Parathyroid adenoma (tissue), 2 donors: ENCODE data around the gene KCND3.

Experiments used
- H2AFZ ChIP-seq: fragments of 300-600 bp; sonication (generic); one replicate; pipeline ENCODE4 v1.7.0; 2017; ENCODE audit warnings: antibody characterized with exemption, mild to moderate bottlenecking
- H3K27ac ChIP-seq: fragments of 300-600 bp; sonication (generic); one replicate; pipeline ENCODE4 v1.7.0; 2017
- H3K27me3 ChIP-seq: fragments of 300-600 bp; sonication (generic); one replicate; pipeline ENCODE4 v1.7.0; 2017; ENCODE audit warnings: low read length; ENCODE audit not compliant: control insufficient read depth, insufficient read depth
- H3K36me3 ChIP-seq: fragments of 300-600 bp; sonication (generic); one replicate; pipeline ENCODE4 v1.7.0; 2017; ENCODE audit warnings: low read length; ENCODE audit not compliant: control insufficient read depth, insufficient read depth
- H3K4me1 ChIP-seq: fragments of 300-600 bp; sonication (generic); one replicate; pipeline ENCODE4 v1.7.0; 2017; ENCODE audit warnings: control low read depth
- H3K4me2 ChIP-seq: fragments of 300-600 bp; sonication (generic); one replicate; pipeline ENCODE4 v1.7.0; 2017; ENCODE audit warnings: low read length
- H3K4me3 ChIP-seq: fragments of 300-600 bp; sonication (generic); one replicate; pipeline ENCODE4 v1.7.0; 2017; ENCODE audit warnings: low read depth, low read length
- H3K79me2 ChIP-seq: fragments of 300-600 bp; sonication (generic); one replicate; pipeline ENCODE4 v1.7.0; 2017; ENCODE audit warnings: control low read depth
- H3K9ac ChIP-seq: fragments of 300-600 bp; sonication (generic); one replicate; pipeline ENCODE4 v1.7.0; 2017; ENCODE audit warnings: mild to moderate bottlenecking
- H3K9me3 ChIP-seq: fragments of 300-600 bp; sonication (generic); one replicate; pipeline ENCODE4 v1.7.0; 2017; ENCODE audit warnings: low read length; ENCODE audit not compliant: control insufficient read depth
- TF ChIP-seq, protein P1 (sequence below): fragments of 300-600 bp; sonication (generic); IDR thresholded peaks from one replicate; pipeline ENCODE4 v1.7.0; 2017; ENCODE audit warnings: antibody characterized with exemption, mild to moderate bottlenecking
- donor health status: primary hyperparathyroidism.

The KCND3 gene

DNA sequence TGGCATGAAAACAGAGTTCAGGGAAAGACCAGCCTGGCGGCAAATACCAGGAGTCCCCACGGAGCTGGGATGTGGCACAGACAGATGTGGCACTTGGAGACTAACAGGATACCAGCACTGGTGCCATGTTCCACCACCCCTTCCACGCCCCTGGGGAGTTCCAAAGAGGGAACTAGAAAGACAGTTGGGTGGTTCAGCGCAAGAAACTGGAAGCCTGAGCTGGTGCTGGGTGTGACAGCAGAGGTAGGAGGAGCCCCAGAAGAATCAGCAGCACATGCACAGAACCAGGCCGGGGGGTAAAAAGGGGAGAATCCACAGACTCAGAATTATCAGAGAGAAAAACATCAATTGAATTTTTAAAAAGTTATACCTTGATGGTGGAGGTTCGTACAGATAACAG is 211.4 kb downstream of the KCND3 start:
- TF ChIP-seq, protein P1, sequence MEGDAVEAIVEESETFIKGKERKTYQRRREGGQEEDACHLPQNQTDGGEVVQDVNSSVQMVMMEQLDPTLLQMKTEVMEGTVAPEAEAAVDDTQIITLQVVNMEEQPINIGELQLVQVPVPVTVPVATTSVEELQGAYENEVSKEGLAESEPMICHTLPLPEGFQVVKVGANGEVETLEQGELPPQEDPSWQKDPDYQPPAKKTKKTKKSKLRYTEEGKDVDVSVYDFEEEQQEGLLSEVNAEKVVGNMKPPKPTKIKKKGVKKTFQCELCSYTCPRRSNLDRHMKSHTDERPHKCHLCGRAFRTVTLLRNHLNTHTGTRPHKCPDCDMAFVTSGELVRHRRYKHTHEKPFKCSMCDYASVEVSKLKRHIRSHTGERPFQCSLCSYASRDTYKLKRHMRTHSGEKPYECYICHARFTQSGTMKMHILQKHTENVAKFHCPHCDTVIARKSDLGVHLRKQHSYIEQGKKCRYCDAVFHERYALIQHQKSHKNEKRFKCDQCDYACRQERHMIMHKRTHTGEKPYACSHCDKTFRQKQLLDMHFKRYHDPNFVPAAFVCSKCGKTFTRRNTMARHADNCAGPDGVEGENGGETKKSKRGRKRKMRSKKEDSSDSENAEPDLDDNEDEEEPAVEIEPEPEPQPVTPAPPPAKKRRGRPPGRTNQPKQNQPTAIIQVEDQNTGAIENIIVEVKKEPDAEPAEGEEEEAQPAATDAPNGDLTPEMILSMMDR, result no peak
- Histone ChIP-seq H3K4me3 (no peak overlapping the region), H3K36me3 (no peaks in the 10 kb centered on the region)

GRCh38 chr1:111777301-111777700 is 212.2 kb downstream of the KCND3 start:
- Histone ChIP-seq H3K4me3 (no peak overlapping the region), H3K9ac (no peak overlapping the region), H3K79me2 (no peaks in the 10 kb centered on the region), H3K36me3 (no peaks in the 10 kb centered on the region), H3K9me3 (no peaks in the 10 kb centered on the region), H3K27ac (no peak overlapping the region), H2AFZ (no peak overlapping the region), H3K27me3 (no peaks in the 10 kb centered on the region), H3K4me2 (no peak overlapping the region), H3K4me1 (no peaks in the 10 kb centered on the region)
- TF ChIP-seq, protein P1, result no peak

More for the DNA sequence above, 211.4 kb downstream of the KCND3 start:
- no peak overlapping the region for H3K9ac ChIP-seq
- H3K9me3 ChIP-seq, result no peaks in the 10 kb centered on the region
- H3K4me2 ChIP-seq, result no peak overlapping the region
- H3K79me2 ChIP-seq, result no peaks in the 10 kb centered on the region
- no peaks in the 10 kb centered on the region for H3K4me1 ChIP-seq
- no peak overlapping the region for H3K27ac ChIP-seq
- no peak overlapping the region for H2AFZ ChIP-seq
- no peaks in the 10 kb centered on the region for H3K27me3 ChIP-seq

- no peaks in the 10 kb centered on the region for H3K4me1 ChIP-seq
- TF ChIP-seq, protein P1, result no peak
- H2AFZ ChIP-seq, result no peak overlapping the region
- no peak overlapping the region for H3K27ac ChIP-seq
- no peaks in the 10 kb centered on the region for H3K9me3 ChIP-seq
- no peak overlapping the region for H3K9ac ChIP-seq
- no peaks in the 10 kb centered on the region for H3K79me2 ChIP-seq
- H3K4me3 ChIP-seq, result no peak overlapping the region
- no peak overlapping the region for H3K4me2 ChIP-seq
- H3K36me3 ChIP-seq, result no peaks in the 10 kb centered on the region
- no peaks in the 10 kb centered on the region for H3K27me3 ChIP-seq
Observed at GRCh38 chr1:111776861-111777260, 212.6 kb downstream of the KCND3 start.

GRCh38 chr1:111776391-111776790 is 213.1 kb downstream of the KCND3 start:
- no peaks in the 10 kb centered on the region for H3K36me3 ChIP-seq
- no peaks in the 10 kb centered on the region for H3K27me3 ChIP-seq
- no peak overlapping the region for H3K27ac ChIP-seq
- no peak overlapping the region for H3K4me3 ChIP-seq
- TF ChIP-seq, protein P1, result no peak
- H3K9ac ChIP-seq, result no peak overlapping the region
- no peaks in the 10 kb centered on the region for H3K4me1 ChIP-seq
- no peaks in the 10 kb centered on the region for H3K79me2 ChIP-seq
- no peak overlapping the region for H2AFZ ChIP-seq
- no peaks in the 10 kb centered on the region for H3K9me3 ChIP-seq
- H3K4me2 ChIP-seq, result no peak overlapping the region

- TF ChIP-seq, protein P1, result no peak
- Histone ChIP-seq H3K79me2 (no peaks in the 10 kb centered on the region), H3K4me1 (no peaks in the 10 kb centered on the region)
Observed at GRCh38 chr1:111775966-111776365, 213.5 kb downstream of the KCND3 start.

More at GRCh38 chr1:111775966-111776365, 213.5 kb downstream of the KCND3 start:
- H3K27ac ChIP-seq, result no peak overlapping the region
- no peaks in the 10 kb centered on the region for H3K27me3 ChIP-seq
- no peak overlapping the region for H3K4me2 ChIP-seq
- no peak overlapping the region for H3K4me3 ChIP-seq
- no peak overlapping the region for H3K9ac ChIP-seq
- H3K36me3 ChIP-seq, result no peaks in the 10 kb centered on the region
- H2AFZ ChIP-seq, result no peak overlapping the region
- no peaks in the 10 kb centered on the region for H3K9me3 ChIP-seq
